Mesendoderm (in vitro differentiated cells): ENCODE data around the gene FOXP3.

Experiments
- DNase-seq: peaks from one replicate; pipeline ENCODE4 v3.0.0; 2013
- H2AK5ac ChIP-seq: 2 replicates; pipeline ENCODE4 v1.6.1; 2013; ENCODE audit warnings: low read length, inconsistent platforms
- H2BK120ac ChIP-seq: 2 replicates; pipeline ENCODE4 v1.6.1; 2013; ENCODE audit warnings: low read depth, mild to moderate bottlenecking, low read length, moderate library complexity, mixed read lengths
- H2BK15ac ChIP-seq: replicated peaks from 2 replicates; pipeline ENCODE4 v1.6.1; 2013; ENCODE audit warnings: low read depth, mild to moderate bottlenecking, moderate library complexity
- H2BK5ac ChIP-seq: 2 replicates; pipeline ENCODE4 v1.6.1; 2013; ENCODE audit warnings: low read length, inconsistent platforms
- H3K18ac ChIP-seq: 2 replicates; pipeline ENCODE4 v1.6.1; 2013; ENCODE audit warnings: mild to moderate bottlenecking, low read length, mixed read lengths
- H3K23ac ChIP-seq: one replicate; pipeline ENCODE4 v1.6.1; 2013; ENCODE audit warnings: low read length
- H3K27ac ChIP-seq: 2 replicates; pipeline ENCODE4 v1.5.1; 2013; ENCODE audit warnings: low read depth, mild to moderate bottlenecking, inconsistent platforms, low read length, moderate library complexity
- H3K27me3 ChIP-seq: 2 replicates; pipeline ENCODE4 v1.6.1; 2013; ENCODE audit warnings: low read length, control low read depth, mild to moderate bottlenecking, inconsistent platforms; ENCODE audit not compliant: insufficient read depth, poor library complexity
- H3K36me3 ChIP-seq: 2 replicates; pipeline ENCODE4 v1.6.1; 2013; ENCODE audit warnings: low read length, inconsistent platforms; ENCODE audit not compliant: control insufficient read depth, insufficient read depth
- H3K4ac ChIP-seq: one replicate; pipeline ENCODE4 v1.6.1; 2013; ENCODE audit warnings: low read depth, mild to moderate bottlenecking, low read length, moderate library complexity
- H3K4me1 ChIP-seq: 2 replicates; pipeline ENCODE4 v1.6.1; 2013; ENCODE audit warnings: low read depth, low read length, inconsistent platforms; ENCODE audit not compliant: control insufficient read depth
- H3K4me2 ChIP-seq: 2 replicates; pipeline ENCODE4 v1.6.1; 2013; ENCODE audit warnings: low read length
- H3K4me3 ChIP-seq: 2 replicates; pipeline ENCODE4 v1.5.1; 2013; ENCODE audit warnings: mild to moderate bottlenecking, low read length
- H3K56ac ChIP-seq: one replicate; pipeline ENCODE4 v1.6.1; 2013; ENCODE audit warnings: low read length
- H3K79me1 ChIP-seq: 2 replicates; pipeline ENCODE4 v1.6.1; 2013; ENCODE audit warnings: low read length, inconsistent platforms
- H3K79me2 ChIP-seq: 2 replicates; pipeline ENCODE4 v1.6.1; 2013; ENCODE audit warnings: mild to moderate bottlenecking, low read length; ENCODE audit not compliant: control insufficient read depth, insufficient read depth
- H3K9ac ChIP-seq: 2 replicates; pipeline ENCODE4 v1.6.1; 2013; ENCODE audit warnings: low read length, inconsistent platforms
- H4K5ac ChIP-seq: one replicate; pipeline ENCODE4 v1.6.1; 2013; ENCODE audit warnings: low read length
- H4K8ac ChIP-seq: one replicate; pipeline ENCODE4 v1.6.1; 2013; ENCODE audit warnings: low read depth, mild to moderate bottlenecking, control low read depth, low read length, moderate library complexity
- WGBS: extraction: QIAGEN DNeasy Blood & Tissue Kit; methylation state at CpG from one replicate; pipeline ENCODE4 v1.1.7; 2013; ENCODE audit warnings: low lambda C conversion rate, missing lambda C conversion rate; ENCODE audit not compliant: insufficient coverage; ENCODE audit errors: extremely low coverage; 5-methylcytosine and 5-hydroxymethylcytosine counted together

The FOXP3 gene

DNA sequence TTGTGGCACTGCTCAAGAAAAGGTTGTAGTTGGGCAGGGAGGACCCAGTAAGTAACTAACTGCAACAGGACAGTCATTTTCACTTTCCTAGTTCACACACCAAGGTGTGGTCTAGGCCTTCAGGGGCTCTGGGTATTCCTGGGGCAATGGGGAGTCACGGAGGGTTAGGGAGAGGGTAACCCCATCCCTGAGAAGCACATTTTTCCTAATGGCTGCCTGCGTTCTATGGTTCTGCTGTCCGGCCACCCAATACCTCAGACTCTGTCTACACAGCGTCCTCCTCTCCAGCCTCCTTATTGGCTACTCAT lies 4.1 kb upstream of the FOXP3 start:
- Histone ChIP-seq H2AK5ac (no peak overlapping the region), H3K18ac (no peak overlapping the region), H4K8ac (no peak overlapping the region), H3K23ac (no peak overlapping the region), H3K4me3 (peak overlapping the region; percentile 36), H3K4me1 (no peaks in the 10 kb centered on the region), H3K4ac (no peak overlapping the region), H3K56ac (peak overlapping the region; percentile 85), H3K27me3 (no peaks in the 10 kb centered on the region), H3K9ac (peak overlapping the region; percentile 78), H3K79me1 (peaks cover 4% of the 10 kb centered on the region), H3K4me2 (peak overlapping the region; percentile 71), H2BK5ac (peak overlapping the region; percentile 55), H3K79me2 (peaks cover 11% of the 10 kb centered on the region), H3K27ac (peak overlapping the region; percentile 38), H4K5ac (no peak overlapping the region), H2BK120ac (no peak overlapping the region), H3K36me3 (no peaks in the 10 kb centered on the region), H2BK15ac (no peak overlapping the region)
- DNase-seq: no peak
- WGBS: no CpG with 5 or more reads among the region's 4 CpGs

DNA sequence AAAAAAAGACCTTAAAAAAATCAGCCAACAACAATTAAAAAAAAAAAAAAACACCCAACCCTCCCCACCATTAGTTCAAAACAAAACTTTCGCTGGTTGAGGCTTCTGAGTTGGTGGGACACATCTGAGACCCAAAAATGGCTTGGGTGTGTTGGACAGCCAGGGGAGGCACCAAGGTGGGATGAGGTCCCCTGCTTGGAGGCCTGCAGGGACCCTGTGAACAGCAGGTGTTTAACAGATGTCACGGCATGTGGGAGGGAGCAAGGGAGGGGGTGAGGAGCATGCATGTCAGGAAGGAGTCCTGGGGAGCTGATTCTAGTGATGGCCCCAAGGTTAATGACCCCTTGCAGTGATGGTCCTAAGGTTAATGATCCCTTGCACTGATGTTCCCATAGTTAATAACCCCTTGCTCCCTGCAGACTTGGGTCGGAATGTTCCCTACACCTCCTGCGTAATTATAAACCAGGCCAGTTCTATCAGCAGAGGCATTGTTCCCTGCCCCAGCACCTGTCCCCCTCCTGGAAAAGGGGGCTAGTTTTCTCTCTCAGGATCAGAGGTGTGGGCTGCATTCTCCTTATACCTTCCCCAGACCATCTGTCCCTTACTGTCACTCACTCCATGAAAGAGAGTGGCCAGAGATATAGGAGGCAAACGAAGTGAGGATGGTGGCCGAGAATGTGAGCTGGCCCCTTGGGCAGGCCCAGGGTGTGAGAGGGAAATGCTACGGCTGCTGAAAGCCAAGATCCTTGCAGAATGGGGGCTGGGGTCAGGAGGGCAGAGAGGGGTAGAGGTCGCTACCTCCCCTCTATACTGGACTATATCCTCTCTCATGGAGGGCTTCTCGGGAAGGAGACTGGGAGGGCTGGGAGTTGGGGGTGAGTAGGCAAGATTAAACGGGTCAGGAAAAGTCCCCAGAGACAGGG lies 2.3 kb upstream of the FOXP3 start:
- H3K79me1 ChIP-seq: peaks cover 4% of the 10 kb centered on the region
- no CpG with 5 or more reads among the region's 10 CpGs for WGBS
- H3K36me3 ChIP-seq: no peaks in the 10 kb centered on the region
- no peak overlapping the region for H2BK120ac ChIP-seq
- no peak overlapping the region for H2BK5ac ChIP-seq
- H3K4me2 ChIP-seq: no peak overlapping the region
- H3K23ac ChIP-seq: no peak overlapping the region
- no peaks in the 10 kb centered on the region for H3K27me3 ChIP-seq
- H3K4ac ChIP-seq: no peak overlapping the region
- H2AK5ac ChIP-seq: no peak overlapping the region
- DNase-seq: no peak
- H3K27ac ChIP-seq: no peak overlapping the region
- no peak overlapping the region for H4K8ac ChIP-seq
- H3K79me2 ChIP-seq: peaks cover 6% of the 10 kb centered on the region
- H3K4me1 ChIP-seq: no peaks in the 10 kb centered on the region
- no peak overlapping the region for H4K5ac ChIP-seq
- H3K18ac ChIP-seq: no peak overlapping the region
- no peak overlapping the region for H3K9ac ChIP-seq
- H2BK15ac ChIP-seq: no peak overlapping the region
- H3K56ac ChIP-seq: no peak overlapping the region
- H3K4me3 ChIP-seq: no peak overlapping the region

DNA sequence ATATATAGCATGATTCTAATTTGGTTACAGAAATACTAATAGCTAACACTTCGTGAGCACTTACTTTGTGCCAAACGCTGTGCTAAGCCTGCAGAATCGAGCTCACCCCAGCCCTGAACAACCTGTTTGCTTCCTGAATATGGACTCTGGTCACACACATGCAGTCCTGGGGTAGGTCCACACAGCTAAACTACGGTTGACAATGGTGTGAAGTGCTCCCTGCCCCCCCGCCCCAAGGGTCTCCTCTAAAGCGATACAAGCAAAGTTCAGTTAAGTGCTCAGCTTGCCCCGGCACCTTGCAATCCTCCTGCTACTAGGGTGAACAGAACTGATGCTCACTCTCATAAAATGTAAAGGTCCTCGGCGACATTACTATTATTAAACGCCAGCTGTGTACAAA lies 879 bp downstream of the FOXP3 start:
- Histone ChIP-seq H3K4me1 (no peaks in the 10 kb centered on the region), H2AK5ac (no peak overlapping the region), H3K18ac (no peak overlapping the region), H3K9ac (no peak overlapping the region), H2BK120ac (no peak overlapping the region), H3K27ac (no peak overlapping the region), H3K56ac (no peak overlapping the region), H2BK5ac (no peak overlapping the region), H4K5ac (no peak overlapping the region), H3K27me3 (no peaks in the 10 kb centered on the region), H3K4me3 (no peak overlapping the region), H4K8ac (no peak overlapping the region), H3K36me3 (no peaks in the 10 kb centered on the region), H2BK15ac (no peak overlapping the region), H3K79me1 (no peaks in the 10 kb centered on the region), H3K23ac (no peak overlapping the region), H3K4me2 (no peak overlapping the region), H3K79me2 (no peaks in the 10 kb centered on the region), H3K4ac (no peak overlapping the region)
- DNase-seq: no peak
- no CpG with 5 or more reads among the region's 10 CpGs for WGBS

- no peak overlapping the region for H3K9ac ChIP-seq
- H3K4me1 ChIP-seq: no peaks in the 10 kb centered on the region
- H2BK5ac ChIP-seq: no peak overlapping the region
- H3K36me3 ChIP-seq: no peaks in the 10 kb centered on the region
- H4K5ac ChIP-seq: no peak overlapping the region
- no peak overlapping the region for H3K4me3 ChIP-seq
- no peak overlapping the region for H3K27ac ChIP-seq
- H4K8ac ChIP-seq: no peak overlapping the region
- H3K27me3 ChIP-seq: no peaks in the 10 kb centered on the region
- no peak overlapping the region for H3K56ac ChIP-seq
- no peak overlapping the region for H3K18ac ChIP-seq
- WGBS: no CpG with 5 or more reads among the region's 1 CpG
- H2AK5ac ChIP-seq: no peak overlapping the region
- H3K79me1 ChIP-seq: no peaks in the 10 kb centered on the region
- H2BK120ac ChIP-seq: no peak overlapping the region
- no peak overlapping the region for H2BK15ac ChIP-seq
- no peak overlapping the region for H3K4ac ChIP-seq
- no peak overlapping the region for H3K4me2 ChIP-seq
- H3K79me2 ChIP-seq: no peaks in the 10 kb centered on the region
- no peak for DNase-seq
- no peak overlapping the region for H3K23ac ChIP-seq
These were observed 1.9 kb downstream of the FOXP3 start for GRCh38 chrX:49262603-49263002.

DNA sequence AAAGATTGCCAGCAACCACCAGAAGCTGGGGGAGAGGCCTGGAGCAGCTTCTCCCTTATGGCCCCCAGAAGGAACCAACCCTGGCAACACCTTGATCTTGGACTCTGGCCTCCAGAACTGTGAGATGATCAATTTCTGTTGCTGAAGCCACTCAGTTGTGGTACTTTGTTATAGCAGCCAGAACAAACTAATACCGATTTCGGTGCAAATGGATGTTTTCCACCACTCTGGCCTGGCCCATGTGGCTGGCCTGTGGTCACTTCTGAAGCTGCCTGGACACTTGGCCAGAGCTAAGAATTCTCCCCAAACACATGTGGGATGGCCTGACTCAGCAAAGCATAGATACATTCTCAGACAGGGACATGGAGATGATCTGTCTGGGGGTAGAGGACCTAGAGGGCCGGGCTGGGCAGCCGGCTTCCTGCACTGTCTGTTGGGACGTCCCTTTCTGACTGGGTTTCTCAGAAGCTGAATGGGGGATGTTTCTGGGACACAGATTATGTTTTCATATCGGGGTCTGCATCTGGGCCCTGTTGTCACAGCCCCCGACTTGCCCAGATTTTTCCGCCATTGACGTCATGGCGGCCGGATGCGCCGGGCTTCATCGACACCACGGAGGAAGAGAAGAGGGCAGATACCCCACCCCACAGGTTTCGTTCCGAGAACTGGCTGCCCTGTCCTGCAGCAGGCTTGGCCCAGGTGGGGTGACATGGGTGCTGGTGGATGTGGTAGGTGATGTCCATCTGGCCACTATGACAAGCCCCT lies 4.1 kb downstream of the FOXP3 start:
- no peak for DNase-seq
- WGBS: no CpG with 5 or more reads among the region's 17 CpGs
- Histone ChIP-seq H3K4me3 (no peak overlapping the region), H3K9ac (no peak overlapping the region), H2BK15ac (no peak overlapping the region), H3K18ac (no peak overlapping the region), H3K79me2 (no peaks in the 10 kb centered on the region), H2AK5ac (no peak overlapping the region), H3K4me1 (no peaks in the 10 kb centered on the region), H3K79me1 (no peaks in the 10 kb centered on the region), H3K27me3 (no peaks in the 10 kb centered on the region), H3K36me3 (no peaks in the 10 kb centered on the region), H3K27ac (no peak overlapping the region), H2BK5ac (no peak overlapping the region), H4K8ac (no peak overlapping the region), H3K4ac (no peak overlapping the region), H3K56ac (no peak overlapping the region), H3K4me2 (no peak overlapping the region), H4K5ac (no peak overlapping the region), H3K23ac (no peak overlapping the region), H2BK120ac (no peak overlapping the region)
